HS-27A (cell line): ENCODE measurements around the gene TCF19.
"Not testable (repeated sequence)": the region's sequence is repeated elsewhere in the genome, so short reads cannot be mapped to it uniquely, and the experiment has no call there.

Source experiments
- DNase-seq: peaks from one replicate; pipeline ENCODE4 v3.0.0-alpha.2; 2012; ENCODE audit warnings: low read depth, missing footprints

TCF19 gene

DNA sequence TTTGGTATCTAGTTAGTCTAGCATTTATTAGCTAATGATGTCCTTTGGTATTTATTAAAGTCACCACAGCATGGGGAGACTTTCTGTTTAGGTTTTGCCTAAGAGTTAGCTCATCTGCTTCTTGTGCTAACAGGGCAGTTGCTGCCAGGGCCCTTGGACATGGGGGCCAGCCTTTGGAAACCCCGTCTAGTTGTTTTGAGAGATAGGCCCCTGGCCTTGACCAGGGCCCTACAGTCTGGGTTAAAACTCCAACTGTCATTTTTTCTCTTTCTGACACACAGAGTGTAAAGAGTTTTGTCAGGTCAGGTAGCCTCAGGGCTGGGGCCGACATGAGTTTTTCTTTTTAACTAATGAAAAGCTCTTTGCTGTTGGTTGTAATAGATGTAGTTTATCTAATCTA, 24.9 kb downstream of the TCF19 start:
- DNase-seq, result not testable (repeated sequence)

DNA sequence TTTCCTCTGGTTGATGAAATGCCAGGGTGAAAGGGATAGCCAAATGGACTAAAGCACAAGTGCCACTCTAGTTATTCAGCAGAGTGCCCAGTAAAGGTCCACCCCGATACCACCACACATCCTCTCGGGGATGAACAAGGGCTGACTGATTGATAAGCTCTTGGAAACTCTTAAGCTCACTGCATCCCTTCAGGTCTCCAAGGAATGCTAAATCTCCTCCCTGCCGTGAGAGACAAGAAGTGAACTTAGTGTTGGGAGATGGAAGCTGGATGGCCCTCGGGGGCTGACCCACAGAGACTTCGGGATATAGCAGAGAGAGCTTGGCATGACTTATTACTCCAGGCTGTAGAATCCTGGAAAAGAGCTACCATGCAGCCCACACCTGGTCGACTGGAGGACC, 25.5 kb downstream of the TCF19 start:
- DNase-seq, result not testable (repeated sequence)

DNA sequence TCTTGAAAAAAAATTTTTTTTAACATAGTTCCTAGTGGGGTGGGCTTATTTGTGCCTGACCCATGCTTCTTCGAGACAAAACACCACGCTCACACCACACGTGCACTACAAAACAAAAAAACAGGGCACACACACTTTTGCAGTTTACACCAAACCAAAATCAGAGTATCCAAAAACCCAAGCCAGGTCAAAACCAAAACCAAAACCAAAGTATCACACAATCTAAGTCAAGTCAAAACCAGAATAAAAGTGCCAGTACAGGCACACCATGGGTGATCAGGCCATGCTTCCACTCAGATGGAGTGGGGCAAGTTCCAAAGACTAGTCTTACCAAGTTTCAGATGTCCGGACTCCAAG, 27.3 kb downstream of the TCF19 start:
- not testable (repeated sequence) for DNase-seq

DNA sequence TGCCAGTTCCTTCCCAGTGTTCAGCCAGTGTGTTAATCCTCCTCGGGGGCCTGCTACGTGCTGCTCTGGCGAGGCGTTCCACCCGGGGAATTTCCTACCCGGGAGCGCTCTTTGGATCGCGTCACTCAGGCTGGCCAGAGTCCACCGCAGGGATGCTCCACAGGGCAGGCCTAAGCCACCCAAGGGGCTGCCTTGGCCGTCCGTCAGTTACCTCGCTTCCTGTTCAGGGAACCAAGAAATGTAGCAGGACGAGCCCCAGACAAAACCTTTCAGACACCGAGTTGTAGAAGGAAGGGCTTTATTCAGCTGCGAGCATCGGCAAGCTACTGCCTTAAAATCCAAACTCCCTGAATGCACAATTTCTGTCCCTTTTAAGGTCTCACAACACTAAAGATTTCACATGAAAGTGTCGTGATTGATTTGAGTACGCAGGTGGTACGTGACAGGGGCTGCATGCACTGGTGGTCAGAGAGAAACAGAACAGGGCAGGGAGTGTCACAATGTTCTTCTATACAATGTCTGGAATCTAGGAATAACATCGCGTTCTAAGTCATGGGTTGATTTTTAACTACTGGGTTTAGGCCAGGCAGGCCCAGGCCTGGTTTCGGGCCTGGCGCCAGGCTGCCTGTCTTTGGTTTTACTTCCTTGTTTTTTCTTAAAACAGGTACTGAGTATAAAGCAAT, 27.8 kb downstream of the TCF19 start:
- DNase-seq, result no peak

DNA sequence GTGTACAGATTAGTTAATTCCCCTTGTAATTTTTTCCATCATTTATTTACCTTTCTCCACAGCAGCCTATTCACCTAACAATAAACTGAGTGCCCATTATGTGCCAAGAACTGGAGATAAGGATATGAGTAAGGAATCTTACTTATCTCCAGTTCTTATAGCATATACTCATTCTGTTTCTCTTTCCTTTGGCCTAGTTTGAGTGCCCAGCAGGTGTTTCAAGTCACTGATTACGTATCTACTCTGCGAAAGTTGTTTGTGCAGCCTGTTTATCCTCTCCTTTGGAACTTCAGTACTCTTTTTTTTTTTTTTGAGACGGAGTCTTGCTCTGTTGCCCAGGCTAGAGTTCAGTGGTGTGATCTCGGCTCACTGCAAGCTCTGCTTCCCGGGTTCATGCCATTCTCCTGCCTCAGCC, 29.4 kb downstream of the TCF19 start:
- no peak for DNase-seq

DNA sequence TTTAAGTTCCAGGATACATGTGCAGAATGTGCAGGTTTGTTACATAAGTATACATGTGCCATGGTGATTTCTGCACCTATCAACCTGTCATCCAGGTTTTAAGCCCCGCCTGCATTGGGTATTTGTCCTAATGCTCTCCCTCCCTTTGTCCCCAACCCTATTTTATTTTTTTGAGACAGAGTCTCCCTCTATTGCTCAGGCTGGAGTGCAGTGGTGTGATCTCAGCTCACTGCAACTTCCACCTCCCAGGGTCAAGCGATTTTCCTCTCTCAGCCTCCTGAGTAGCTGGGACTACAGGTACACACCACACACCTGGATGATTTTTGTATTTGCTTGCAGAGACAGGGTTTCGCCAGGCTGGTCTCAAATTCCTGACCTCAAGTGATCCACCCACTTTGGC, 30.8 kb downstream of the TCF19 start:
- DNase-seq, result not testable (repeated sequence)

DNA sequence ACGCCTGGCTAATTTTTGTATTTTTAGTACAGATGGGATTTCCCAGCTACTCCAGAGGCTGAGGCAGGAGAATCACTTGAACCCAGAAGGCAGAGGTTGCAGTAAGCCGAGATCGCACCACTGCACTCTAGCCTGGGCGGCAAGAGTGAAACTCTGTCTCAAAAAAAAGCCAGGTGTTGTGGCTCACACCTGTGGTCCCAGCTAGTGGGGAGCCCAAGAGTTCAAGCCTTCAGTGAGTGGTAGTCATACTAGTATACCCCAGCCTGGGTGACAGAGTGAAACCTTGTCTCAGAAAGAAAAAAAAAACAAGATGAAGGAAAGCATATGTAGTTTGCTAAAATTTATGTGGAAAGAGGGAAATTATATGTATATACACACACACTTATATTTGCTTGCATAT, 32.1 kb downstream of the TCF19 start:
- DNase-seq, result no peak

DNA sequence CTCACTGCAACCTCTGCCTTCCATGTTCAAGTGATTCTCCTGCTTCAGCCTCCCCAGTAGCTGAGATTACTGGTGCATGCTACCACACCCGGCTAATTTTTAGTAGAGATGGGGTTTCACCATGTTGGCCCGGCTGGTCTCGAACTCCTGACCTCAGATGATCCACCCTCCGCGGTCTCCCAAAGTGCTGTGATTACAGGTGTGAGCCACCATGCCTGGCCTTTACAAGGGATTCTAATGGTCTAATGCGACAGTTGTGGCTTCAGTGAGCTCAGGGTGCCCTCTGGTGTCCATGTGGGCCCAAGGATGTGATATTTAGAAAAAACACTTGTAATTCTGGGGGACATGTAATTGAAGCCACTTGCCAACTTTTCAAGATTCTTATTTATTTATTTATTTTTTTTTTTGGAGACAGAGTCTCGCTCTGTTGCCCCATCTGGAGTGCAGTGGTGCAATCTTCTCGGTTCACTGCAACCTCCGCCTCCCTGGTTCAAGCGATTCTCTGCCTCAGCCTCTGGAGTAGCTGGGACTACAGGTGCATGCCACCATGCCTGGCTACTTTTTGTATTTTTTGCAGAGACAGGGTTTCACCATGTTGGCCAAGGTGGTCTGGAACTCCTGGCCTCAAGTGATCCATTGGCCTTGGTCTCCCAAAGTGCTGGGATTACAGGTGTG, 34.2 kb downstream of the TCF19 start:
- DNase-seq, result peak; percentile 59

DNA sequence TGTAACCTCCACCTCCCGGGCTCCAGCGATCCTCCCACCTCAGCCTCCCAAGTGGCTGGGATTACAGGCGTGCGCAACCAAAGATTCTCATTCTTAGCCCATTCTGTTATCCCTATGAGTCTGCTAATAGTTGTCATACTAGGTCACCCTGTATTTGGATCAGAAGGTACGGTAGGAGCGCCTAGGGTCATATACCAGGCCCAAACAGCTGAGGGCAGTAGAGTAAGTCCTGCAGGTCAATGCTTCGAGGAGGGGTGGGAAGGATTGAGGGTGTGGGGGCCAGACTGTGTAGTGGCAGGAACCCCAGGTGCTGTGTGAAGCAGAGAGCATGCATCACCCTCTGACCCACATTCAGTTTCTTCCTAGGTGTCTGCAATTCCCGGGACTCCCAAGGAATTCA, 34.8 kb downstream of the TCF19 start:
- DNase-seq, result no peak

DNA sequence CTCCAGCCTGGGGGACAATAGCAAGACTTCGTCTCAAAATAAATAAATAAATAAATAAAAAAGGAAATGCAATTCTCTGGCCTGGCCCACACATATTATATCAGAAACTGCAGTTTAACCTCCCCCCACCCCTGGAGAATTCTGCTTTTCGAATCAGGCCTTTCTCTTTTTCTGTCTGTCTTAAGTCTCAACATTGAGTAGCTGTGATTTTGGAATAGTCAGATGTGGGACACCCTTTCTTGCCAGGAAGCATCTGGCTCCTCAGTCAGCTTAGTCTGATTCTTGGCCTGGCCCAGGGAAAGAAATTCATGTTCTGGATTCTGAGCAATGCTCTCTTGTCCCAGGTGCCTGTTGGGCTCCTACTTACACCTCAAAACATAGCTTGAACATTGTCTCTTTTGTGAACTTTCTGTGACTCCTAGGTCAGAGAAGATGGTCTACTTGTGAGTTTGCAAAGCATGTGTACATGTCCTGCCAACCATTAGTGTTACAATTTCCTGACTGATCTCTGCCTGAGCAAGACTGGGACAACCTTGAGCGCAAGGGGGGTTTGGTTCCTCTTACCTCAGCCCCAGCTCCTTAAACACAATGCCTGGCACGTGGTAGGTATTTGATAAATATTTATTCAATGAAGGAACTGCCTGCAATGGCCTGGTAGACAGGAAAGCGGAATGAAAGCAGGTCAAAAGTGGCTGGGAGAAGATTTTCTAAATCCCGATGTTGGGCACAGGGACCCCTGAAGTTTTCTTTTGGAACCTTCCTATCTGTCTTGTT, 35.9 kb downstream of the TCF19 start:
- no peak for DNase-seq

DNA sequence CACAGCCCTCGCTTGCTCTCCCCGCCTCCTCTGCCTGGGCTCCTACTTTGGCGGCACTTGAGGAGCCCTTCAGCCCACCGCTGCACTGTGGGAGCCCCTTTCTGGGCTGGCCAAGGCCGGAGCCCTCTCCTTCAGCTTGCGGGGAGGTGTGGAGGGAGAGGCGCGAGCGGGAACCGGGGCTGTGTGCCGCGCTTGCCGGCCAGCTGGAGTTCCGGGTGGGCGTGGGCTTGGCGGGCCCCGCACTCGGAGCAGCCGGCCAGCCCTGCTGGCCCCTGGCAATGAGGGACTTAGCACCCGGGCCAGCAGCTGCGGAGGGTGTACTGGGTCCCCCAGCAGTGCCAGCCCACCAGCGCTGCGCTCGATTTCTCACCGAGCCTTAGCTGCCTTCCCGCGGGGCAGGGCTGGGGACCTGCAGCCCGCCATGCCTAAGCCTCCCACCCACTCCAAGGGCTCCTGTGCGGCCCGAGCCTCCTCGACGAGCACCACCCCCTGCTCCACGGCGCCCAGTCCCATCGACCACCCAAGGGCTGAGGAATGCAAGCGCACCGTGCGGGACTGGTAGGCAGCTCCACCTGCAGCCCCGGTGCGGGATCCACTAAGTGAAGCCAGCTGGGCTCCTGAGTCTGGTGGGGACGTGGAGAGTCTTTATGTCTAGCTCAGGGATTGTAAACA, 37.1 kb downstream of the TCF19 start:
- DNase-seq, result not testable (repeated sequence)

DNA sequence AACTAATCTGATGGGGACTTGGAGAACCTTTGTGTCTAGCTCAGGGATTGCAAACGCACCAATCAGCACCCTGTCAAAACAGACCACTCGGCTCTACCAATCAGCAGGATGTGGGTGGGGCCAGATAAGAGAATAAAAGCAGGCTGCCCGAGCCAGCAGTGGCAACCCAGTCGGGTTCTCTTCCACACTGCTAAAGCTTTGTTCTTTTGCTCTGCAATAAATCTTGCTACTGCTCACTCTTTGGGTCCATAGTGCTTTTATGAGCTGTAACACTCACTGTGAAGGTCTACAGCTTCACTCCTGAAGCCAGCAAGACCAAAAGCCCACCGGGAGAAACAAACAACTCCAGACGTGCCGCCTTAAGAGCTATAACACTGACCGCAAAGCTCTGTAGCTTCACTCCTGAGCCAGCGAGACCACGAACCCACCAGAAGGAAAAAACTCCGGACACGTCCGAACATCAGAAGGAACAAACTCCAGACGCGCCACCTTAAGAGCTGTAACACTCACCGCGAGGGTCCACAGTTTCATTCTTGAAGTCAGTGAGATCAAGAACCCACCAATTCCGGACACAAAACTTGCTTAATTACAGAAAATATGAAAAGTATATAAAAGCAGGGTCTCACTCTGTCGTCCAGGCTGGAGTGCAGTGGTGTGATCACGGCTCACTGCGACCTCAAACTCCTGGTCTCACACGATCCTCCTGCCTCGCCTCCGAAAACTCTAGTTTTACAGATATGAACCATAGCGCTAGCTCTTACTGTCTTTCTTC, 38.0 kb downstream of the TCF19 start:
- DNase-seq, result not testable (repeated sequence)

DNA sequence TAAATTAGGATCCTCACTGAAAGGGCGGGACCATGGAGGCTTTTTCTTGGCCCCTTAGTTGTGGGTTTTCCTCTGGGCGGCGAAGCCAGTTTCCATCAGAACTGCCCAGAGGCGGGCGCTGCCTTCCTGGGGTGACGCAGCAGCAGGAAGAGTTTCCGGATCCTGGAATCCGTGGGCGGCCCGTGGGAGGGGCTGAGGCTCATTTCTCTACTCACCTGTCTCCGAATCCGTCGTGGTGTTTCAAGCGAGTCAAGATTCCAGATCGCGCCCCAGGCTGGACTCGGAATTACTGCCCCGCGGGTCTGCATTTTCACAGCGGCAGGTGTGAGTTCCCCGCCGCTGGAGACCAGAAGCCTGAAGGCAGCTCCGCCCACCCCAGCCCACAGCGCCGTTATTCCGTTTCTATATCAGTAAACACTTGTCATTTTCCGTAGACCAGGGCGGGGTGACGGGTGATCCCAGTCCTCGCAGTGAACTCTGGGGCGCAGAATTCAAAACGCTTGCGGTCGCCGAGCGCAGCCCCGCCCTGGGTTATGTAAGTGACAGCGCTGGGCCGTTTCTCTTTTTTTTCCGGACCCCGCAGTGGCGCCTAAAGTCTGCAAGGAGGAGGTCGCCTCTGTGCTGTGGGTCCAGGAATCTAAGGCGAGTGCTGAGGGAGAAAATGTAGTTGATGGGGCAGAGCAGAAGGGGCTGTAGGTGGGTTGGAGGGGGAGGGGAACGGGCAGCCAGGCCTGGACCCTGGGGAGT, 39.3 kb downstream of the TCF19 start:
- DNase-seq, result peak; percentile 68

DNA sequence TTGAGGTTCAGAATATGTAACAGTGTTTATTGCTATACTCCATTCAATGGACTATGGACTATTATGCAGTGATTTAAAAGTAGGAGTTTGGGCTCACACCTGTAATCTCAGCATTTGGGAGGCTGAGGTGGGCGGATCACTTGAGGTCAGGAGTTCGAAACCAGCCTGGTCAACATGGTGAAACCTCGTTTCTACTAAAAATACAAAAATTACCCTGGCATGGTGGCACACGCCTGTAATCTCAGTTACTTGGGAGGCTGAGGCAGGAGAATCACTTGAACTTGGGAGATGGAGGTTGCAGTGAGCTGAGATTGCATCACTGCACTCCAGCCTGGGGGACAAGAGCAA, 40.7 kb downstream of the TCF19 start:
- DNase-seq, result not testable (repeated sequence)

DNA sequence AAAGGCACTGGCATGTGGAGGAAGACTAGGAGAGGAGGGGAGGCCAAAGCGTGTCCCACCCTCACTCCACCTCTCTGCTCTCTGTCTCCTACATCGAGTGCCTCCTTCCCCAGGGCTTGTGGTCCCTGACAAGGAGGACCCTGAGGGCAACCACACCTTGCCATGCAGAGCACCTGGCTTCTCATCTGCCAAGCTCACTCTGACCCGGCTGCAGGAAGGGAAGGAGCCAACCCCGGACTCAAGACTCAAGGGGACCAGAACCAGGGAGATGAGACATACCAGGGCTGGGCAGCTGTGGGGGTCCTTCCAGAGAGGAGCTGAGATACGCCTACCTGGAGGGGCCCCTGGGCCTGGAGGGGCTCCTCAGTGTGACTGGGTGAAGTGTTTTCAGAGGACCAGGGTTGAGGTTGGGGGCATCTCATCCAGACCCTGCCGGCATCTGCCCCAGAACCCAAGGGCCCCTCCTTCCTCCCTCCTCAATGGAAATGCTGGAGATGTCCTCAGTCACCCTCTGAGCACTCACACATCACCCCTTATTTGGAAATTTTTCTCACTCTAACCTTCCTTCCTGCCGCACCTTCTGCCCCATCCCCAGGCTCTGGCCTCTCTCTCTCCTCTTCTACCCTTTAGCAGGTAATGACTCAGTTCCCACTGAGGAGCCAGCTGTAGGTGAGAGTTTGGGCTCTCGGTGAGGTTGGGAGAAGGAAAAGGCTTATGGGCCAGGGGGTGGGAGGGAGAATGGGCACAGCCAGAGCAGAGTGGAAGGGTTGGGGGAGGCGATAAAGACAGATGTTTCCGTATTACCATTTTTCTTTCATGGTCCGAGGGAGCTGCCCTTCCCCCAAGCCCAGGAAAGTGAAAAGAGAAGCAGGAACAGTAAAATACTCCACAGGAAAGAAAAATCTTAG, 44.1 kb downstream of the TCF19 start:
- DNase-seq, result no peak

DNA sequence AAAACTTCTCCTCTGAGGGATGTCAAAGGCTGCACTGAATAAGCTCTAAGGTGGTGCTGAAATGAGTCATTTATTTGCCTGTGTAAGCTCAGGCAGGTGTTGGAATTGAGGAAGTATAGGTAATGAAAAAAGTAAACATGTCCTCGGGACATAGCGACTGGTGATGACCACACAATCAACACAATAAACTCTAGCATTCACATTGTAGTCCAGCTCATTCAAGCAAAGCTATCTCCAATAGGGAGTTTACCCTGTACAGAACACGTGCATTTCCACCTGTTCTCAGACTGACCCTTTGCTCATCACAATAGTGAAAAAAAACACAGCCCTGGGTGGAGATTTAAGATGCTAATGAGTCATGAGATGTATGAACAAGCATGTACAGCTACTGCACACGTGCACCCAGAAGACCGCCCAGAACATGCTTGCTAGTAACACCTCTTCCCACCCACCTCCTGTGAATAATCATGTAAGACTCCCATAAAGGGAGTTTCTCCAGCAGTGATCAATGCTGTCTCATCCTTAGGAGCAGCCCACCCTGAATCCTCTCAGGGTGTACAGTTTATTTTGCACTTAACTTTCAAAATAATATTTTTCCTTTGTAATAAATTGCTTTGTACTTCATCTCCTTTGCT, 45.1 kb downstream of the TCF19 start:
- DNase-seq, result no peak

DNA sequence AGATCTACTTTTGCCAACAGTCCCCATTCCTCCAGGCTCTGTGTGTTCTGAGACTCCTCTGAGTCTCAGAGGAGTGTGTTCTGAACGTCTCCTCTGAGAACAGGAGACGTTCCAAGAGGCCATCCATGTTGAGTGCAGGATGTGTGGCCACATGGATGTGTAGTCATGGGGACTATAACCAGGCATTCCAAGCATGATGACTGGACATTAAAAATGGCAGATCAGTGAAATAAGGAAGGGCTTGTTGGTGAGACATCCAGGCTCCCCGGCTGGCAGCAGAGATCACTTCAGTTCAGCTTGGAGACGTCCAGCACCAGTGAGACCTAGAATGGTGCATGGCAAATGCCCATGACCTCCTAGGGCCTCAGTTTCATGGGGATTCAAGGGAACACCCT, 46.4 kb downstream of the TCF19 start:
- no peak for DNase-seq

DNA sequence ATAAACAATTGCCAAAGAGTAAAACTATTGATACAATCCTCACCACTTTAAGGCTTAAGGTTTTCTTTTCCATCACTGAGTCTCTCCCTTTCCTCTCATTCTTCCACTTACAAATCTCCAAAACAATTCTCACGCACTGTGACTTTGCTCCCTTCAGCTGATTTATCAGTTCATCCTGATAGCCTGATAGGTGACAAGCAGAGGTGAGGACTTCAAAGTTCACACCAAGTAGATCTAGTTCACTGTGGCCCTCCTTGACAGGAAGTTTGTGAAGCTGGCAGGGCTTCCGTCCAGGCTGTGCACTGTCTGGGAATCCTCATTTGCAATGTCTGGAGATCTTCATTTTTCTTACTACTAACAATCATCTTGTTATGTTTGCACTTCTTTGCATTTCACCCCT, 47.2 kb downstream of the TCF19 start:
- no peak for DNase-seq

DNA sequence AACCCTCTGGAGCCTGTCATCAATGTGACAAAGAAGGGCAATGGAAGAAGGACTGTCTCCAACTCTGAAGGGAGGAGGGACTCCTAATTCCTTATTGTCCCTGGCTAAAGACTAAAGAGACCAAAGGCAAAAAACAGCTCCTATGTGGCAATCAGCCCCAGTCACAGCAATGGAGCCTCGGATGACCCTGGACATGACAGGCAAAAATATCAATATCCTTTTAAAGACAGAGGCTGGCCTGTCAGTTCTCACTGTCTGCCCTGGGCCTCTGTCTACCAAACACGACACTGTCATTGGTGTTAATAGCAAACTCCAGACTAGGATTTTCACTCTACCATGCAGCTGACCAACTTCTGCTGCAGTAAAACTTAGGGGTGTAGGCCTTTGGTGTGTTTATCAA, 50.1 kb downstream of the TCF19 start:
- no peak for DNase-seq

DNA sequence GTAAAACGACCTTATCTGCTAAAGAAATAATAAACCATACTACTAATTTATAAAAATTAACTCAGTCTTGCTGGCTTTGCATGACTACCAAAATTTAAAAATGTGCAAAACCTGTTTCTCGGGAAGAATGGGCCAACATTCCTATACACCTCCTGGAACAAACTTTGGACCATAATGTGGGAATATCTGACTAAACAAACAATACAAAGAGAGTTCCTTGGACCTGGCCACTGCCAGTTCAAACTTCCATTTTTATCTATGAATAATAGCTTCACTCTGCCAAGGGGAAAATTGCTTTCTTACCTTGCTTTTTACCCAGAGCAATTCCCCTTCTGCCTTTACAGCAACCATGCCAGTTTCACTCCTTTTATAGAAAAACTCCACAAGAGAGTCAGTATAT, 50.7 kb downstream of the TCF19 start:
- no peak for DNase-seq
